CD4-positive, alpha-beta T cell treated with Interleukin-15 for 4 hours (primary cell): Measurements from ENCODE around the gene LRRC7.

Source experiments
- DNase-seq: peaks from one replicate; pipeline ENCODE4 v3.0.0-alpha.2; 2020; ENCODE audit warnings: low spot score

The LRRC7 gene

GRCh38 chr1:69776555-69776954, 208.8 kb downstream of the LRRC7 start:
- no peak for DNase-seq

GRCh38 chr1:69777423-69777822, 209.7 kb downstream of the LRRC7 start:
- no peak for DNase-seq

- no peak for DNase-seq
These were observed 210.2 kb downstream of the LRRC7 start for GRCh38 chr1:69777971-69778370.

GRCh38 chr1:69787151-69787550, 219.4 kb downstream of the LRRC7 start:
- DNase-seq, result no peak

GRCh38 chr1:69791311-69791710, 223.6 kb downstream of the LRRC7 start:
- DNase-seq, result no peak

GRCh38 chr1:69794831-69795230, 227.1 kb downstream of the LRRC7 start:
- DNase-seq, result no peak

GRCh38 chr1:69814926-69815325, 247.2 kb downstream of the LRRC7 start:
- no peak for DNase-seq

- DNase-seq, result no peak
These were observed 257.2 kb downstream of the LRRC7 start for GRCh38 chr1:69824932-69825331.

- DNase-seq, result no peak
These were observed 260.0 kb downstream of the LRRC7 start for GRCh38 chr1:69827732-69828131.

GRCh38 chr1:69833536-69833935, 265.8 kb downstream of the LRRC7 start:
- DNase-seq, result no peak

- no peak for DNase-seq
These were observed 266.6 kb downstream of the LRRC7 start for GRCh38 chr1:69834336-69834735.

- no peak for DNase-seq
These were observed 268.2 kb downstream of the LRRC7 start for GRCh38 chr1:69835955-69836354.

- no peak for DNase-seq
These were observed 269.4 kb downstream of the LRRC7 start for GRCh38 chr1:69836971-69837636.

- DNase-seq, result no peak
These were observed 274.6 kb downstream of the LRRC7 start for GRCh38 chr1:69842326-69842725.

- no peak for DNase-seq
These were observed 277.9 kb downstream of the LRRC7 start for GRCh38 chr1:69845655-69846054.

GRCh38 chr1:69846267-69846666, 278.5 kb downstream of the LRRC7 start:
- no peak for DNase-seq

- no peak for DNase-seq
These were observed 279.9 kb downstream of the LRRC7 start for GRCh38 chr1:69847670-69848069.

GRCh38 chr1:69852151-69852550, 284.4 kb downstream of the LRRC7 start:
- no peak for DNase-seq

- DNase-seq, result no peak
These were observed 285.0 kb downstream of the LRRC7 start for GRCh38 chr1:69852706-69853105.

GRCh38 chr1:69858534-69858933, 290.8 kb downstream of the LRRC7 start:
- DNase-seq, result no peak

GRCh38 chr1:69861641-69862040, 293.9 kb downstream of the LRRC7 start:
- no peak for DNase-seq

GRCh38 chr1:69862906-69863305, 295.2 kb downstream of the LRRC7 start:
- DNase-seq, result no peak

GRCh38 chr1:69863704-69864103, 296.0 kb downstream of the LRRC7 start:
- DNase-seq, result no peak

GRCh38 chr1:69871412-69871811, 303.7 kb downstream of the LRRC7 start:
- no peak for DNase-seq

GRCh38 chr1:69878338-69878737, 310.6 kb downstream of the LRRC7 start:
- no peak for DNase-seq
